Transverse colon (tissue), 4 donors: ENCODE data around the gene CD164. TPM values are rescaled to one million over a fixed set of nuclear protein-coding genes. Genes with fewer than 3 reads are reported as not detected.

Source experiments
- DNase-seq: peaks from one replicate; pipeline ENCODE4 v3.0.0-alpha.2; 2019
- H3K27ac ChIP-seq, 4 donors: fragments of 200-600 bp; sonication (generic); 2 replicates each; pipeline ENCODE4 v1.5.1; 2016 to 2018; ENCODE audit warnings: inconsistent platforms in 4 of 4
- H3K27me3 ChIP-seq: fragments of 200-600 bp; sonication (generic); 2 replicates; pipeline ENCODE4 v1.5.1; 2017; ENCODE audit warnings: inconsistent platforms
- H3K36me3 ChIP-seq, 4 donors: fragments of 200-600 bp; sonication (generic); 2 replicates each; pipeline ENCODE4 v1.5.1; 2017 to 2019; ENCODE audit warnings: inconsistent platforms in 4 of 4
- H3K4me1 ChIP-seq, 4 donors: fragments of 200-600 bp; sonication (generic); 2 replicates each; pipeline ENCODE4 v1.5.1; 2017 to 2020; ENCODE audit warnings: inconsistent platforms in 4 of 4
- H3K4me3 ChIP-seq, 4 donors: fragments of 200-600 bp; sonication (generic); 1 replicate in 1 of 4; 2 replicates in 3 of 4; pipeline versions ENCODE4 v1.5.1 to v1.6.1; 2017 to 2019; ENCODE audit warnings: inconsistent platforms in 4 of 4
- H3K9me3 ChIP-seq, 2 donors: fragments of 200-600 bp; sonication (generic); 2 replicates each; pipeline ENCODE4 v1.5.1; 2017 to 2019; ENCODE audit warnings: inconsistent platforms in 2 of 2
- CTCF ChIP-seq, 5 experiments: fragments of 200-600 bp in 3 of 5; fragments of 450-650 bp in 2 of 5; sonication (generic) in 3 of 5; IDR thresholded peaks; 1 replicate in 2 of 5; 2 replicates in 3 of 5; pipeline ENCODE4 v1.5.1; 2016 to 2017; ENCODE audit warnings: antibody characterized with exemption in 5 of 5, inconsistent platforms in 3 of 5, mild to moderate bottlenecking in 2 of 5, moderate library complexity in 1 of 5
- EP300 ChIP-seq: sonication (generic); formaldehyde crosslinking; IDR thresholded peaks from one replicate; pipeline ENCODE4 v1.6.1; 2017; ENCODE audit warnings: antibody characterized with exemption, low read depth
- POLR2A ChIP-seq: fragments of 450-650 bp; IDR thresholded peaks from one replicate; pipeline ENCODE4 v1.6.1; 2016; ENCODE audit warnings: antibody characterized with exemption, mild to moderate bottlenecking, moderate library complexity
- POLR2AphosphoS5 ChIP-seq, 3 donors: sonication (generic); formaldehyde crosslinking; IDR thresholded peaks; one replicate each; pipeline ENCODE4 v1.6.1; 2016; ENCODE audit warnings: antibody characterized with exemption in 3 of 3
- WGBS, 2 donors: methylation state at CpG; one replicate each; pipeline ENCODE4 v1.1.5; 2018; ENCODE audit warnings: low coverage in 1 of 2; 5-methylcytosine and 5-hydroxymethylcytosine counted together
- in situ Hi-C, 4 donors: fragments of 200-750 bp; cut with MboI; loops; one replicate each; pipeline versions ENCODE4 v1.15.0 to v1.15.1; 2017; ENCODE audit warnings: low sequenced_read_pairs in 3 of 4, low pct_ligation_motif_present in 1 of 4, low pct_unique_long_range_greater_than_20kb in 1 of 4
- intact Hi-C: fragments of 100-400 bp; cut with DNase I; formaldehyde crosslinking; loops from one replicate; pipeline ENCODE4 v1.15.1; 2023; ENCODE audit warnings: low total_unique reads
- total RNA-seq, 4 donors: library from RNA; depleted of rRNA; stranded (reverse); fragments of >200 nt; gene quantifications; one replicate each; pipeline ENCODE4 v1.1.0, GENCODE V29; 2016

CD164 gene
- total RNA-seq, 4 donors from 2014 or later: 109 to 448 (median 313) TPM

GRCh38 chr6:109358204-109358603, 24.1 kb downstream of the CD164 start:
- TF ChIP-seq POLR2AphosphoS5 (IDR thresholded peaks at IDR 0.05): no peak
- no peak for TF ChIP-seq POLR2A
- TF ChIP-seq CTCF (IDR thresholded peaks at IDR 0.05): no peak
- no peak for TF ChIP-seq EP300
- Histone ChIP-seq H3K27ac (no peak overlapping the region), H3K9me3 (no peaks in the 10 kb centered on the region), H3K4me3 (no peak overlapping the region), H3K36me3 (peaks cover 0 to 34% (median 3%) of the 10 kb centered on the region in 4 donors), H3K4me1 (no peaks in the 10 kb centered on the region), H3K27me3 (no peaks in the 10 kb centered on the region)
- in situ Hi-C loops: no loop called here
- intact Hi-C loops: no loop called here
- no peak for DNase-seq

GRCh38 chr6:109356237-109356636, 26.0 kb downstream of the CD164 start:
- DNase-seq: no peak
- intact Hi-C loops: no loop called here

GRCh38 chr6:109351231-109352130, 30.8 kb downstream of the CD164 start:
- Histone ChIP-seq H3K27me3 (no peaks in the 10 kb centered on the region), H3K36me3 (peaks cover 0 to 11% (median 0%) of the 10 kb centered on the region in 4 donors), H3K27ac (peak overlapping the region; percentile 69 to 86 (median 83)), H3K4me1 (peaks cover 23 to 64% (median 49%) of the 10 kb centered on the region in 4 donors), H3K4me3 (no peak overlapping the region), H3K9me3 (no peaks in the 10 kb centered on the region)
- WGBS, 2 donors: 90% methylated on average over 3 to 5 of the region's 5 CpGs
- TF ChIP-seq POLR2A (no peak), POLR2AphosphoS5 (IDR thresholded peaks at IDR 0.05) (peak in 2 of 3 donors; percentile 50 to 68), CTCF (IDR thresholded peaks at IDR 0.05) (no peak), EP300 (no peak)
- intact Hi-C loops: no loop called here
- in situ Hi-C loops: no loop called here
- peak; percentile 29 for DNase-seq

More at GRCh38 chr6:109356237-109356636, 26.0 kb downstream of the CD164 start:
- no peaks in the 10 kb centered on the region for H3K9me3 ChIP-seq
- H3K36me3 ChIP-seq: peaks cover 0 to 17% (median 0%) of the 10 kb centered on the region in 4 donors
- TF ChIP-seq POLR2AphosphoS5 (IDR thresholded peaks at IDR 0.05) (no peak), EP300 (no peak), CTCF (IDR thresholded peaks at IDR 0.05) (no peak), POLR2A (no peak)
- no peak overlapping the region for H3K27ac ChIP-seq
- no peak overlapping the region for H3K4me3 ChIP-seq
- H3K27me3 ChIP-seq: no peaks in the 10 kb centered on the region
- peaks cover 6 to 19% (median 16%) of the 10 kb centered on the region in 4 donors for H3K4me1 ChIP-seq
- in situ Hi-C loops: no loop called here
- WGBS, 2 donors: 97 to 100% methylated on average over 2 to 3 of the region's 3 CpGs

GRCh38 chr6:109349419-109349987, 32.8 kb downstream of the CD164 start:
- TF ChIP-seq POLR2A: peak; percentile 34
- peak in 2 of 3 donors; percentile 73 to 81 for TF ChIP-seq POLR2AphosphoS5 (IDR thresholded peaks at IDR 0.05)
- TF ChIP-seq CTCF (IDR thresholded peaks at IDR 0.05): no peak
- TF ChIP-seq EP300: no peak
- in situ Hi-C loops: no loop called here
- peak; percentile 70 for DNase-seq
- intact Hi-C loops: no loop called here
- no peaks in the 10 kb centered on the region for H3K36me3 ChIP-seq
- no peaks in the 10 kb centered on the region for H3K9me3 ChIP-seq
- WGBS, 2 donors: 49 to 60% methylated on average over 1 to 3 of the region's 3 CpGs
- peaks cover 23 to 64% (median 49%) of the 10 kb centered on the region in 4 donors for H3K4me1 ChIP-seq
- no peak overlapping the region for H3K4me3 ChIP-seq
- peak overlapping the region; percentile 69 to 86 (median 83) for H3K27ac ChIP-seq
- no peaks in the 10 kb centered on the region for H3K27me3 ChIP-seq
